D721Med (cell line): Measurements from ENCODE around the gene ZDHHC12.

Experiments used
- DNase-seq: peaks from one replicate; pipeline ENCODE4 v3.0.0; 2011; ENCODE audit warnings: low spot score; ENCODE audit not compliant: insufficient read length
- FAIRE-seq: peaks from 2 replicates; lab custom pipeline; 2011; peaks lifted over from hg19 to GRCh38; lab: Jason Lieb, UNC
- TF ChIP-seq, protein P1 (sequence below): IDR thresholded peaks from 2 replicates; pipeline ENCODE4 v1.5.1; 2012; ENCODE audit warnings: mild to moderate bottlenecking, control low read depth; ENCODE audit not compliant: insufficient read depth; ENCODE audit errors: missing control alignments

ZDHHC12 gene

DNA sequence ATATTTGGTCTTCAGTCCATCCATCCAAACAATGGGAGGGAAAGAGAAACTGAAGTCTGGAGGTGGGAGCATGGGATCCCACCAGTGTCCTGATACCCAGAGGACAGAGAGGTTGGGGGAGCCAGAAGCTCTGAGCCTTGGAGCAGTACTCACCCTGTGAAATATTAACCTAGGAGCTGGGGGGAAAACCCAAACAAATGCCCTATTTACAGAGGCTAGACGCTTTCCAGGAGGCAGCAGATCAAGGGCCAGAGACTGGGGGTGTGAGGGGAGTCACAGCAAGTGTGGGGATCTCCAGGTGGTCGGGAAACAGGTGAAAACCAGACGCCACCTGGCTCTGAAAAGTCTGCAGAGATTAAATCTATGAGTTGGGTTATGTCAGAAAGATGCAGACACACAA is 41.6 kb upstream of the ZDHHC12 start:
- no peak for FAIRE-seq
- TF ChIP-seq, protein P1, sequence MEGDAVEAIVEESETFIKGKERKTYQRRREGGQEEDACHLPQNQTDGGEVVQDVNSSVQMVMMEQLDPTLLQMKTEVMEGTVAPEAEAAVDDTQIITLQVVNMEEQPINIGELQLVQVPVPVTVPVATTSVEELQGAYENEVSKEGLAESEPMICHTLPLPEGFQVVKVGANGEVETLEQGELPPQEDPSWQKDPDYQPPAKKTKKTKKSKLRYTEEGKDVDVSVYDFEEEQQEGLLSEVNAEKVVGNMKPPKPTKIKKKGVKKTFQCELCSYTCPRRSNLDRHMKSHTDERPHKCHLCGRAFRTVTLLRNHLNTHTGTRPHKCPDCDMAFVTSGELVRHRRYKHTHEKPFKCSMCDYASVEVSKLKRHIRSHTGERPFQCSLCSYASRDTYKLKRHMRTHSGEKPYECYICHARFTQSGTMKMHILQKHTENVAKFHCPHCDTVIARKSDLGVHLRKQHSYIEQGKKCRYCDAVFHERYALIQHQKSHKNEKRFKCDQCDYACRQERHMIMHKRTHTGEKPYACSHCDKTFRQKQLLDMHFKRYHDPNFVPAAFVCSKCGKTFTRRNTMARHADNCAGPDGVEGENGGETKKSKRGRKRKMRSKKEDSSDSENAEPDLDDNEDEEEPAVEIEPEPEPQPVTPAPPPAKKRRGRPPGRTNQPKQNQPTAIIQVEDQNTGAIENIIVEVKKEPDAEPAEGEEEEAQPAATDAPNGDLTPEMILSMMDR = no peak
- DNase-seq = no peak

DNA sequence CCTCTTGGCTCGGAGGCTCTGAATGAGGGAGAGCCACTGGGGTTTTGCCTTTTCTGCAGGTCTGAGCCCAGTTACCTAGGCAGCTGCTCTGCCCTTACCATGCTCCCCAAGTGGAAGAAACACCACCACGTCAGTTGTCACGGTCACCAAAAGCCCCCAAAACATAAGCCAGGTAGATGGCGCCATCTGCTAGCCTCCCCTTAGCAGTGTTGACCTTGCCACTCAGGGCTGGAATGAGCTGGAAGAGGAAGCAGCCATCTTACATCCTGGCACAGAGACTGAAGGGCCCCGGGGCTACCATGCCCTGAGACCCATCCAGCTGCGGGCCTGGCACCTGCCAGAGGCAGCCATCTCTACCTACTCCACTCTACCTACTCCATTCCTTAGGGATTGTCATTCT is 40.4 kb upstream of the ZDHHC12 start:
- DNase-seq = no peak
- TF ChIP-seq, protein P1 = no peak
- FAIRE-seq = no peak

DNA sequence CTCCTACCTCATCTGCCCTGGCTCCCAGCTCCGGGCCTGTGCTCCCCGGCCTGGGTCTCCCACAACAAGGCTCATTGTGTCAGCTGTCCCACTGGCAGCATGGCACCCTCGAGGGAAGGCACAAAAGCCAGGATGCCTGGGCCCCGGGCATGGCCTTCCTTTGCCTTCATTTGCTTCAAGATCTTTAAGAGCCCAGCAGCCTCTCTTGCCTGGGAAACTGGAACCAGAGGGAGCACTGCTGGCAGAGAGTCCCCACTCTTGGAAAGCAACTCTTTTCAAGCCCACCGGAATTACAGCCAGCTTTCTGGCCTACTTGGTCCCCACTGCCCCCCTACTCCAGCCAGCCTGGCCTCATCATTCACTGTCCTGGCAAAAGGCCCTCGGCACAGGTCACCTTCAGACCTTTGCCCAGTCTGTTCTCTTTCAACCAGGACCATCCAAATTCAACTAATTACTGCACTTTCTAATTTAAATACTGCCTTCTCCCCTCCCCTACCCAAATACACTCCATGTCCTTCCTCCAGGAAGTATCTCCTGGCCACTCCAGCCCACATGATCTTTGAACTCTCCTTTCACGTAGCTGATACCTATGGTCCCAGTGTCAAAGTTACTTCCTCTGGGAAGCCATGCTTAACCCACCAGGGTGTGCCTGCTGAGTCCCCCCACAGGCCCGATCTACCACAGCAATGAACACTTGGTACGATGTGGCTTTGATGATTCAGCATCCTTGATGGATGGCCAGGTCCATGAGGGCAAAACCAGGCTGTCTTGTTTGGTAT is 38.9 kb upstream of the ZDHHC12 start:
- FAIRE-seq (no peak), DNase-seq (no peak)
- TF ChIP-seq, protein P1 = no peak

DNA sequence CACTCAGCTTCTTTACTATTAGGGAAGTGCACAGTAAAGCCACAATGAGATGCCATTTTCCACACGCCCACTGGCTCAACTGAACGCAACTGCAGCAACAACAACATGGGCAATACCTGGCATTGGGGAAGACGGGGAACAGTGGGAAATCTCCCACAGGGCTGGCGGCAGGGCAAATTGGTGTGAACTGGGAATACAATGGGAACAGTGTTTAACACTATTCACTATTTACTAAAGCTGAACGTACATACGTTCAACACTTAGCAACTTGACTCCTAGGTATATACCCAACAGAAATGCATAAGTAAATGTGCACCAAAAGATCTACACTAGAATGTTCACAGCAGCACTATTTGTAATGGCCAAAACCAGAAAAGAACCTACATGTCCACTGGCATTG is 33.7 kb upstream of the ZDHHC12 start:
- TF ChIP-seq, protein P1 = no peak
- DNase-seq = no peak
- FAIRE-seq = no peak

DNA sequence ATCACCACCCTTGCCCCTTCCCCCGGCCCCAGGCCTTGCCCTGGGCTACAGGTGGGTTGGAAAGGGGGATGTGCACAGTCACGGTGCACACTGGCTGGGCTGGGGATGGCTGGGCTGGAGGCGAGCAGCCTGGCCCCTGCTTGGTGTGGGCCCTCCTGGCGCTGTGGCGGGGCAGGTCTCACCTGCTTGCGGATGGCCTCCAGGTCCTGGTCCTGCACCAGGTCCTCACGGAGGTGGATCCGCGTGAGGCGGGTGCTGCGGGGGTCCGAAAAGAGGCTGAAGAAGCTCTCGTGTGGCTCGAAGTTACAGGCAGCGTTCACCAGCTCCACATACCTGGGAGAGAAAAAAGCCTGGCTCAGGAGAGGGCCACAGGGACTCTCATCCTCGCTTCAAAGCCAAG is 29.7 kb upstream of the ZDHHC12 start:
- DNase-seq (no peak), FAIRE-seq (no peak)
- TF ChIP-seq, protein P1 = no peak

DNA sequence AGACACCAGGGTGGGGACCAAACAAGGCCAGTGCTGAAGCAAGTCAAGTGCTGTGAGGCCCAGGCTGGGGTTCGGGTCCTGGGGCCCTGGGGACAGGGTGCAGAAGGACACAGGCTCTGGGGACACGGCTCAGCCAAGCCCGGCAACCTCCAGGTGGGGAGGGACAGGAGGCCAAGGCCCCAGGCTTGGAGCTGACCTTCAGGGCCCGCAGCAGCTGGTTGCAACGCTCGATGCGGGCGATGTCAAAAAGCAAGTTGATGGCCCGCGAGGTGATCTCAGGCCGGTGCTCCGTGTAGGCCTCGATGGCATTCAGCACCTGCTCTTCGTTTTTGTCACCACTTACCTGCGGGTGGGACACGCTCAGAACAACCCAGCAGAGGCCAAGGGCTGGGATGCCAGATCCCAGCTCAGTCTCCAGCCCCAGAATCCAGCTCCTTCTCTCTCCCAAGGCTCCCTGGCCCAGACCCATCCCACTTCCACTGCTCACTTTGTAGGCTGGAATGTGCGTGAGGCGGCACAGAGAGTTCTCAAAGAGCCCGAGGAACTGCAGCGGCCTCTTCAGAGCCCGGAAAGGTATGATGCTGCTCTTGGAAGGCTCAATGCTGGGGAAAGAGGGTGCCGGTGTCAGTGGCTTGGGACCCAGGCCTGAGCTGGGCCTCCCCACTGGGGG is 27.1 kb upstream of the ZDHHC12 start:
- TF ChIP-seq, protein P1 = no peak
- FAIRE-seq = no peak
- no peak for DNase-seq

DNA sequence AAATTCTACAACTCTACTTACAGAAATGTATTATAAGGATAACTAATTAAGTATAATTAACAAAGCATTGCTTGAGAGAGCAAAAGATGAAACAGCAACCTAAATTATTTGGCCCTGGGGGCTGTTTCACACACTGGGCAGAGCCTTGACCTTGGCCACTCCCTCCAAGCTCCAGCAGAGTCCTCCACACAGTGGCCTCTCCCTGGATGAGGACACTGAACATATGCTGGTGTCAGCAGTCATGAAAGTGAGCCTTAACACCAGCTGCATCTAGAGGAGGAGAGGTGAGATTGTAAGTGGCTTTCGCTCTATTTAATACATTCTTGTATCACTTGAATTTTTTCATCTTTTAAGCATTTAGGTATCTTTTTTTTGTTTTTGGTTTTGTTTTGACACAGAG is 23.3 kb upstream of the ZDHHC12 start:
- DNase-seq (no peak), FAIRE-seq (no peak)
- TF ChIP-seq, protein P1 = no peak
